RCC 7860 (cell line): ENCODE measurements around the gene EHBP1.
A peak's percentile ranks its signal among the peaks of the same experiment; 100 is the strongest.

Experiments used
- DNase-seq: peaks from one replicate; pipeline ENCODE4 v3.0.0-alpha.2; 2015; ENCODE audit warnings: low spot score
- FAIRE-seq: peaks from 2 replicates; lab custom pipeline; 2012; peaks lifted over from hg19 to GRCh38; lab: Jason Lieb, UNC

The EHBP1 gene

DNA sequence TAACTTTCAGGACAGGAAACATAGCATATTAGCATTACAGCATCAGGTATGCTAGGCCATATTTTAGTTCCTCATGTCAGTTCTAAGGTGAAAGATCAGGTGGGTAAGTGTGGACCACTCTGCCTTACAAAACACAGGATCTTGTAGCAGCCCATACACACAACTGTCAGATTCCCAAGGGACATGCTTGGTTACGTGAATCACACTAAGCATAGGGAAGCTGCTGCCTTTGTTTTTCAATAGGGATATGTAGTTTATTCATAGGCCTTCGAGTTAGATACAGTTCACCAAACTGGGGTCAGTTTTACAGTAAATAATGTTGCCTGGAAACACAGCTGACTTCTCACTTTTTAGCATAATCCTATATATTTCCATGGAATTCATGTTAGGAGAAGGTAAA lies 229.0 kb downstream of the EHBP1 start:
- FAIRE-seq: no peak
- no peak for DNase-seq

DNA sequence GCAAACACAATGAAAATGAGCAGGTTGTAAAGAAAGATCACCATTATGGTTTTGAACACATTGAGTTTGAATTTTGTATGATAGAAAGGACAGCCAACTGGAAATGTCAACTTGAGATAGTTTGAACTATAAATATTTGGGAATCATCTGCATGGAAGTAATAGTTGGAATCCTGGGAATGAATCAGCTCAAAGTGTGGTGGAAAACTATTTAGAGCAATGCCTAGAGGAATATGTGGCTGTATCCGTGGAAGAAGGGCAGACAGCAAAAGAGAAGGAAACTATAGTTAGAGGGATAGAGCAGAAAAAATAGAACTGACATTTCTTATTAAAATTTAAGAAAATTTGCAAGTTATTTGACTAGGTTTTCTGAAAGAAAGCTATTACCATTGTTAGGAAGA lies 232.6 kb downstream of the EHBP1 start:
- FAIRE-seq: no peak
- DNase-seq: no peak

DNA sequence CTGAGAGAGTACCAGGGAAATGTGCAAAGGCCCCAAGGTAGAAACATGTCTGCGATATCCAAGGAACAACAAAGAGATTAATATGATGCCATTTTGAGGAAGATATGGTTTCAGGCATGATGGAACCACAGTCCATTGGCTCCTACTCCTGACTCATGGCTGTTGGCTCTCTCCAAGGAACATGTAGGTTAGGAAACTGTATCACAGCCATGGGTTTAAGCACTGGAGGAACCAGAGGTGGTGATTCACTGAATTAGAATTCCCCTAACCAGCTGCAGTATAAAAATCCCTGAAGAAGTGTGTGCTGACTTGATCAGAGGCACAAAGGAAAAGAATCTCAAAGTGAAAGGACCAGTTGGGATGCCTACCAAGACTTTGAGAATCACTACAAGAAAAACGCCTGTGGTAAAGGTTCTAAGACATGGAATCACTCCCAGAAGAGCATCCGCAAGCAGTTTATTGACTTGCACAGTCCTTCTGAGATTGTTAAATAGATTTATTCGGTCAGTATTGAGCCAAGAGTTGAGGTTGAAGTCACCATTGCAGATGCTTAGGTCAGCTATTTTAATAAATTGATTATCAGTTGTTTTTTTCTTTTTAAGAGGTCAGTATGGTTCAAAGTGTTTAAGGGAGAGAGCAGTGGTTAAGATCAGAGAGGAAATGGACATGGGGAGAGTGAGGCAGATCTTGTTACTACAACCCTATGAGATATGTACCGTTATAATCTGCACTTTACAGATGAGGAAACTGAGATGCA lies 234.4 kb downstream of the EHBP1 start:
- DNase-seq: peak; percentile 76
- peak; percentile 75 for FAIRE-seq

DNA sequence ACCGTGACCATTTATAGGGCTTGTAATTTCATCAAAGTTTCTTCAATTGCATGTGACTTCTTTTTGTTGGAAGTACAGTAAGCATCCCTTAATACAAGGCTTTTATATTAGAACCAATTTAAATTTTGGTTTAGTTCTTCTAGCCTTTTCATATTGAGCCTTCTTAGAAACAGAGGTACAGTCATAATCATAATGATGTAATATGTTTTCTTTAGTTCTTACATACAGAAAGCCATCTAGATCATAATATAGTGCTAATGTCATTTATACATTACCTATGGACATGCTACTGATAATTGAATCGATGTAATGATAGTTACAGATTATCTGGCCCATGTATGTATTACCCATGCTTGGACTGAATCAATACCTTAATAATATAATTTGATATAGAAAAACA lies 235.2 kb downstream of the EHBP1 start:
- DNase-seq (no peak), FAIRE-seq (no peak)

DNA sequence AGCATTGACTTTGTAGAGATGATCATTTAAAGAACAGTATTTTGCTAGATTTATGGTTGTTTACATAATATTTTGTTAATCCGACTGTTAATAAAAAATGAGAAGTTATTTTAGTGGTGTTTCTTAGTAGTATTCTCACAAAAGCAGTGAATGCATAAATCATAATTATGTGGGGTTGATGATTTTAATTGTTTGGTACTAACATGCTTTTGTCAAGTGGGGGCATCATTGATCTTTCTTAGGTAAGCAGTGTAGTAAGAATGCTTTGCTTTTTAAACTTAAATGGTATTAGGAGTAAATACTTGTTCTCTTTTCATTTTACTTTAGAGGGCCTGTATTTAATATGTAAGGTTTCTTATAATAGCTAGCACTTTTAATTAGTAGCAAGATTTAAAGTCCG lies 235.9 kb downstream of the EHBP1 start:
- DNase-seq (no peak), FAIRE-seq (no peak)

DNA sequence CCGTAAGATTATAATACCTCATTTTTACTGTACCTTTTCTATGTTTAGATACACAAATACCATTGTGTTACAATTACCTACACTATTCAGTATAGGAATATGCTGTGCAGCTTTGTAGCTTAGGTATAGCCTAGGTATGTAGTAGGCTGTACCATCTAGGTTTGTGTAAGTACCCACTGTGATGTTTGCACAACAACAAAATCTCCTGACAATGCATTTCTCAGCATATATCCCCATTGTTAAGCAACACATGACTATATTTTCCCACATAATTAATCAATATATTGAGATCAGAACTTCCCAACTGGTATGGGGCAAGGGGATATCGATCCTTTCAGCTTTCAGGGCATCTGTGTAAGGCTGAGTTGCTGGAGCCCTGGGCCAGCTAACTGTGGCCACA lies 238.8 kb downstream of the EHBP1 start:
- FAIRE-seq (no peak), DNase-seq (no peak)

DNA sequence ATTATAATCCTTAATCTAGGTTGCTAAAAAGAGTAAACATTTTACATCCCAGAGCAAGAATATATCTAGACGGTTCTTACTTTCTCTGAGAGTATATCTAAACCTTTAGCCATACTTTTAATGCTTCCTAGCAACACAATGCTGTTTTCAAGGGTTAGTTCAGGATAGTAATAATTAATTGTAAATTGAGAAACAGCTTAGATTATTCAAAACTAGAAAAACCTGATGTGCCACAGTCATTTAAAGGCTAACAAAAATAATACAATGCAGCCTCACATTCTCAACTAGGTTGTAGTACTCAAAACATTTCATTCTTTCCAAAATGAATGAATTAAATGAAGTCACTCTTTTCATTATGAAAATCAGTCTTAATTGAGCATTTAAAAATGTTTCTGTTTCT lies 241.9 kb downstream of the EHBP1 start:
- DNase-seq (no peak), FAIRE-seq (no peak)

DNA sequence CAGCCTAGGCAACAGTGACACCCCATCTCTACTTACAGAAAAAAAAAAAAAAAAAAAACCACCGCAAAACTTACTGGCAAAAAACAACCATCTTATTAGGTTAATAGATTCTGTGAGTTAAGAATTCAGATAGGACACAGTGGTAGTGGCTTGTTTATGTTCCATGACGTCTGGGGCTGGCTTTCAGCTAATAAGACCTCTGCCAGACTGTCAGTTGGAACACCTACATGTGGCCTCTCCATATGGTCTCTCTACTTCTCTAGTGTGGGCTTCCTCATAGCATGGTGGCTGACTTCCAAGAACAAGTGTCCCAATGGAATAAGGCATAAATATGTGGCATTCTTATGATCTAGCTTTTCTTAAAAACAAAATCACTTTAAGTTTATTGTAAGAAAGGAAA lies 251.1 kb downstream of the EHBP1 start:
- no peak for DNase-seq
- FAIRE-seq: no peak

DNA sequence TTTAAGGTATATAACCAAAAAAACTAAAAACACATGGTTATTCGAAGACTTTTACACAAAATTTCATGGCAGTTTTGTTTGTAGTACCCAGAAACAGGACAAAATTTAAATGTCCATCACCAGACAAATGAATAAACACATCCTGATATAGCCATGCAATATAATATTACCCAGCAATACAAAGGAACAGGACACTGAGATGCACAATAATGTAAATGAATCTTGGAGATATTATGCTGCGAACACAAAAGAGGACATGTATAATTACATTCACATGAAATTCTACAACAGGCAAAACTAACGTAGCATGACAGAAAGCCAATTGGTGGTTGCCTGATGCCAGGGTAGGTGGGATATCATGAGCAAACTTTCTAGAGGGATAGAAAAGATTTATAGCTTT lies 252.7 kb downstream of the EHBP1 start:
- FAIRE-seq (no peak), DNase-seq (no peak)

DNA sequence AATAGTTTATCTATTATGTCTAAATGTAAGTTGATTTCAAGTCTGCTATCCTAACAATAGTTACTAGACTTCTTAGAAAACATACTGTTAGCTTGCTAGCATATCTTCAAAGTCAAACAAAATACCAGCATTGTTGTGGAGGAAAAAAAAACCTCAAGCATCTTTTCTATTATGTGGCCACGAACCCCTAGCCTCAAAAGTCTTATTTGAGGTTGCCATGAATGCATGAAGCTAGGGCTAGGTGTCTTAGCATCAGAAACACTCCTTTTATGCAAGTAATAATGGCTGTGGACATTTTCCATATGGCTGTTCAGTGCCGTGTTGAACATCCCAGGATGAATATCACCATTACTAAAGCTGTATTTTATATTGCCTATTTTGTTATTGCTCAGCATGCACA lies 258.5 kb downstream of the EHBP1 start:
- FAIRE-seq (no peak), DNase-seq (no peak)

DNA sequence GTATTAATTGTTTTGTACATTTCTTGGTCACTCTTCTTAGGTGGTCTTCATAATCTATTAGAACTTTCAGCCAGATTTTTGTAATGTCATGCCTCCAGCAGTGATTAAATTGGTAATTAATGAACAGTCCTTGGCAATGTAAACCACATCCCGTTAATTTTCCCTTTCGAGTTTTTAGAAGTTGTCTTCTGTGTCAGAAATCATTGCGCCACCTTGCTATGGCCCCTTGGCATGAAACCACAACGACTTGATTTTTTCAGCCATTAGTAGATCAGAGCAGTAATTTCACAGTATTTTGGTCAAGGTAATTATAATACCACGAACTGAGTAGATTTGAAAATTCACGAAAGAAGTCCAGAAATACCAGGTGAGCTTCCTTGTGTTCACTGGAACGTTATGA lies 259.2 kb downstream of the EHBP1 start:
- FAIRE-seq (no peak), DNase-seq (no peak)

DNA sequence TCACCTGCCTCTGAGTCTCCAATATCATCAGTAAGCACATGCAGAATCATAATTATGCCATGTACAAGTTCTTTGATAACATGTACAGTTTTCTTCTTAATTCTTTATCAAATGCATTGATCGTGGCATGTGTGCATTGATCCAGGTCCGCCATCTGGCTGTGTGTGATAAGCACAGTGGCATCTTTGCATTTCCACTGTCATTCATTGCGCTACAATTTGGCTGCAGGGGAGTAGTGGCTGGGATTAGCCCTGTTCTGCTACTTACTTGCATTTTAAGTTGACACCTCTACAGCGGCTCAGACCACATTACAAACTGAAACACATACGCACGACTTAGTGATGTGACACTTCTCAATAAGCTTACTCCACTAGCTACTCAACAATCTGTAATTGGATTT lies 261.5 kb downstream of the EHBP1 start:
- FAIRE-seq (no peak), DNase-seq (no peak)

DNA sequence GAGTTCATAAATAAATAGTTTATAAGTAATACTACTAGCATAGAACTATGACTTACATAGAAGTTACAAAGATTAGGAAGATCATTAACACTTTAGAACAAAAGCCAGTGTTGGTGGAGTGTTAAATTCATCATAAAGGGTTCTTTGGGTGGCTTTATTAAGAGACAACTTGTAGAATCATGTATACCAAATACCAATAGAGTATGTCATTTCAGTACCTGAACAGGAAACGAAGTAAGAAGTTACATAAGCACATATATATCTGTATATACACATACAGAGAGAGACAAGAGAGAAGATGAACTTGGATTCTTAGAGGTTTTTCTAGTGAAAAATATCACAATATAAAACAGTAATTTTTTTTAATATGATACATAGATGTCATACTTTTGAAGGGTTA lies 262.7 kb downstream of the EHBP1 start:
- DNase-seq (no peak), FAIRE-seq (no peak)

DNA sequence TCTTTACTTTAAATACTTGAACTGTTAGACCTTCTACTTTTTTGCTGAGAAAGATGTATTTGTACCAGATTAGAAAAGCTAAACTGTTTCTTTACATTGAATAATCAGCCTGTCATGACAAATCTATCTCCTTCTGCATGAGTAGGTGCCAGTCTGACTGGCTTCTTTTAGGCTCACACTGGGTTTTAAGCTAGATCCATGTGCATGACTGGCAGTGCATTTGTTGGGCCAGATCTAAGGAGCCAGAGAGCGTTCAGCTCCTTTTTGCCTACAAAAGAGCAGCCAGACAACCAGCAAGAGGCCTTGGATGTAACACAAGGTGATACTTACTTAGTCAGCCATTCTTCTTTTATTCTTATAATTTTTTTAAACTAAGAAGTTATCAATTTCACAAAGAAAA lies 263.2 kb downstream of the EHBP1 start:
- DNase-seq (no peak), FAIRE-seq (no peak)

DNA sequence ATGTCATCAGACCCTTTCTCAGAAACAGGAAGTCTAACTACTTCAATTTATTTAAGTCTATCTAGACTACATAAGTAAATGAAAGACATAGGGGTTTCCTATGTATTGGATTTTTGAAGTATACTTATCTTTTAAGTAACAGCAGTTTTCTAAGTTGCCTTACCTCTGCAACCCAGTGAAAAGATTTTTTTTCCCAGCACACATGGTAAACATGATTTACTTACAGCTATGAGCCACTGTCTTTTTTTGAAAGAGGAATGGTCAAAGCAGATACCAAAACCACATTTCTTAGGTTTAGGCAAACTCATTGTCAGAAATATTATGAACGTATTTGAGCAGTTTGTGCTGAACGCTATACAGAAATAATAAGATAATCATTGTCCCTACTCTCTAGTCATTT lies 266.4 kb downstream of the EHBP1 start:
- DNase-seq (no peak), FAIRE-seq (no peak)

DNA sequence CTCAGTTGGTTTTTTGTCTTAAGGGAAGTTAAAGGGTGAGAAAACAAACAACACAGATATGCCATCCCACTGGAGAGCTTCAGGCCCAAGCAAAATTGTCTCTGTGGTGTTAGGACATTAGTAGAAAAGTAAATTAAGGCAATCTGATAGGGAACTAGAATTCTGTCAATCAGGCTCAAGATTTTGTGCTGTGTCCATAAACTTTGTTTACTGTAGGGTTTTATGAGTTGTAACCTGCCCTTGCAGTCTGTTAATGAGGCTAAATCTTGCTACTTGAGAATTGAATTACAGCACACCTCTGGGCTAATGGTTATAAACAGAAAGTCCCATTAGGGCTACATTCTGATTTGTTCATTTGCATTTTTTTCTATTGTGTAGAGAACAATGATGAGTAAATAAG lies 267.1 kb downstream of the EHBP1 start:
- DNase-seq: no peak
- FAIRE-seq: no peak

DNA sequence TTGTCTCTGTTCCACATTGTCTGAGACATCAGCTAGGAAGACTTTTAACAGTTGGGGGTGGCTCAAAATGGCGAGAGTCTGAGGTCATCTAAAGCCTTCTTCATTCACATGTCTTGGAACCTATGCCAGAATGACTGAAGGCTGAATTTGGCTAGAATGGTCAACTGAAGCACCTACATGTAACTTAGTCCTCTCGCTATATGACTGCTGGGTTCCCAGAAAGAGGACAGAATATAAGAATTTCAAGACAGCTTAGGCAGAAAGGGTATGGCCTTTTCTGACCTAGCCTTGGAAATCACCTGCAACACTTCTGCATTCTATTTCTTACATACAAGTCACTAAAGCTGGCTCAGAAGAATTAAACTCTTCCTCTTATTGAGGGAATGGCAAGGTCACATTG lies 269.5 kb downstream of the EHBP1 start:
- DNase-seq (no peak), FAIRE-seq (no peak)

DNA sequence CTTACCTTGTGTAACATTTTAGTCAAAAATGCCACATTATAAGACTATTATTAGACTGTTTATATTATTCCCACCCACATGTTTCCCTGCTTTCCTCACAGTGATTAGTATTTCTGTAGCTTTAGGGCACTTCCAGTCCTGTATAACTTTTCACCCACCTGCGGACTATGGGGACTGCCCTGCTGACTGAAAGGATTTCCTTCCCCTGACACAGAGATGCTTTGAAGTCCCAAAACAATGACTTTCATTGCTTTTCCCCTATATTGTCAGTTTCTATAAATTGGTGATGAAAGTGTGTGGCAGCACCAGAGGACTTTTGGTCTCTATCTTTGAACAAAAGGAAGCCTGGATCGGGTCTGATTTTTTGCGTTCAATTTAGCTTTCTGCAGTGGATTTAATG lies 286.1 kb downstream of the EHBP1 start:
- no peak for DNase-seq
- no peak for FAIRE-seq

DNA sequence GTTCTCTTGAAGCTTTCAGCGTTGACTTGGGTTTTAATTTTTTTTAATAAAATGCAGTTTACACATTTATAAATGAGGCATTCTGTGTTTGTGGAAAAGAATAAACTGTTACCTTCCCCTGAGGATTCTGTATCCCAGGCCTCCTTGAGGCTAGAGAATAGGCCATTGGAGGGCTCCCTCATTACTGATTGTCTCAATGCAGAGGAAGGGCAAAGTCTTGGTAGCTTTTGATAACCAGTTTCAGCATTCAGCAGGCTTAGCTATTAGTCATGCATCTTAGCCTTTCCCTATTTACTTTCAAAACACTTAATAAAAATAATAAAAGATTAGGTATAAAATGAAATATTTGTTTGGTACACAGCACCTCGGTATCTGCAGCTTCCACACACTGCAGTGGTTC lies 287.0 kb downstream of the EHBP1 start:
- no peak for FAIRE-seq

DNA sequence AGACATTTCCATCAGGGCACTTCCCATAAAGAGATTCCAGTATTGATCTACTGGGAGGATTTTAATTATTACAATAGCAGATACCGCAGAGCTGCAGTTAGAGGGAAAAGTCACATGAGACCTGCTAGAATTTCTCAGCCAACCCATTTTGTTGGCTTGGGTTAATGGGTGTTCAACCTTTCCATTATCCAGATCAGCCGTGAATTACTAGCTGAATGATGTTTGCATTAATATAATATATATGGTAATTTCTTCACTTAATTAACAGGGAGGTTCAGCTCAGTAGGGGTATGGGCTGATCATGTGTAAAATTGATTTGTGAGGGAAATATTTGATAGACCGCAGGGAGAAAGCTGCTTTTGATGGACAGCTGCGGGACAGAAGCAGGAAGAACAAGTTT lies 288.7 kb downstream of the EHBP1 start:
- no peak for DNase-seq
- no peak for FAIRE-seq

More for the DNA sequence above, 287.0 kb downstream of the EHBP1 start:
- DNase-seq: no peak

DNA sequence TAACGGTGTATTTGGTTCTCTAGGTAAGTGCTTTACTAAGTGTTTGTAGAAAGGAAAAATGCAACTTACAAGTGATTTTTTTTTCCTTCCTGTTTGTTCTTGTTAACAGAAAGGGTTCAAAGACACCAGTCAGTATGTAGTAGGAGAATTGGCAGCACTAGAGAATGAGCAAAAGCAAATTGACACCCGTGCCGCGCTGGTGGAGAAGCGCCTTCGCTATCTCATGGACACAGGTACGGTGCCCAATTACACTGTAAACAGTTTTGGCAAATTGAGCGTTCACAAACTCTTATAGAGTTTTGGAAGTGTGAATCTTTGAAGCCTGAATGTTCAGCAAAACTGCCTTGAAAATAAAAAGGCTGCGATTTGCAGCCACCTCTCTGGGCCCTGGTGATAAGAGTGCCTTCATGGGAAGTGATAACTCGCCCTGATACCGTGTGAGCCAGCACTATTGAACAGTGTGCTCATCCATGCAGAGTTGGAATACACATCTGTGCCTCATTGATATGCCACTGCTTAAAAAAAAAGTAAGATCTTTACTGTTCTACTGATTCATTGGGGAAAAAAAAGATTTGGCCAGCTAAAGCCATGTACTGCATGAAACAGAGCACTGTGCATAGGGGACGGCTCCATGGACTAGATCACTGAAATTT lies 291.1 kb downstream of the EHBP1 start:
- no peak for DNase-seq
- no peak for FAIRE-seq

DNA sequence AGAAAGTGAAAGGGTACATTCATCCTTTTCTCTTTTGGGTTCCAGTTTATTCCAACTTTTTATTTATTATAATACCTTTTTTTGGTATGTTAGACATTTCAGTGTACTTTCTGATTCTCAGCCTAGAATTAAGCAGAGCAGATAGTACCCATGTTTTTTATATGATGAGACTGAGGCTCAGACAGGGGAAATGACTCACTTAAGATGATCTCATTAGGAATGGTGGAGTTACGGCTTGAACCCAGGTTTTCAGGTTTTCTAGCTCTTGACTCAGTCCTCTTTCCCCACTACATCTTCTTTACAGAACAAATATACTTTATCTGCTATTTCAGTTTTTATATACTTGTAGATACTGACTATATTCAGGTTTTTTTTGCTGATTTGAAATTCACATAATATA lies 293.4 kb downstream of the EHBP1 start:
- peak; percentile 32 for FAIRE-seq
- no peak for DNase-seq

DNA sequence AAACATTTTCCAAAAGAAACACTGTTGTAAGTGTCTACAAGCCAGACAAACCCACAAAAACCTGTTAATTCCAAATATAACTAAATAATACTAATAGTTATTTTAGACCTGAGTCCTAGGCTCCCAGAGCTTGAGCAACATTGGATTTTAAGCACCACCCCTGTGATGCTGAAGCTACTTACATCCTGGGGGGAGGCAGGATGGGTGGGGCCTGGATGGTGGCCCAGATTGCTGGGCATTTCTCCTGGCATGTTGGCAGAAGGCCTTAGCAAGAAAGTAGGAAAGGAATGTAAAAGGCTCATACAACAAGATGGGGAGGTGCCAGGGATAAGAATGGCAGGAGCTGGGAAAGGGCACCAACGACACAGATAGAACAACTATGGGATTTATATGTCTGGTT lies 294.4 kb downstream of the EHBP1 start:
- DNase-seq (no peak), FAIRE-seq (no peak)
